ENCODE data around the gene ATG2B. TPM values are rescaled to one million over a fixed set of nuclear protein-coding genes. Genes with fewer than 3 reads are reported as not detected.

ATG2B gene
- polyA plus RNA-seq, 4 donors: 3.8 to 32.0 (median 4.9) TPM

DNA sequence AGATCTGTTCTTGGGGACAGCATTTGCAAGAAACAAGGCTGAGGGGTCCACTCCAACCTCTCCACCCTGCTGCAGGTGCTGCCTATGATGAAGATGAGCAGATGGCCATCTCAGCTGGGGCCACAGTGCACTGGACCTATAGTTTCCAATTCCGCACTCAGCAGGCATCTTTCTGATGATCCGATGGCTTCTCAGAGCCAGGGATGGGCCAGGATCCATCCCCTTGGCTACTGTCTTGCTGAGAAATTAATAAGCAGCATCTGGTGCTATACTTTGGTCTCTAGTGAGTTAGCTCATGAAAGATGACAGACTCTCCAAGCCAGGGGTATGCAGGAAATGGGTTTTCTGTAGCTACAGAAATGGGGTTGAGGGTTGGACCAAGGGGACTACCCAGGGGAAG lies 125.5 kb downstream of the ATG2B start:
- H3K4me3 ChIP-seq (ENCODE audit: low read depth in 1 of 3, low read length in 3 of 3): no peak overlapping the region
- no peak for FAIRE-seq
- H3K27me3 ChIP-seq (ENCODE audit: control insufficient read depth in 3 of 3, insufficient read depth in 3 of 3, low read length in 3 of 3): no peaks in the 10 kb centered on the region
- WGBS, 3 donors: 85 to 100% (median 97%) methylated on average over 2 of the region's 2 CpGs
- no peak overlapping the region for H3K27ac ChIP-seq (ENCODE audit: low read depth in 1 of 3, low read length in 2 of 3)
- H3K9me3 ChIP-seq (ENCODE audit: control insufficient read depth in 2 of 2, insufficient read depth in 1 of 2, low read depth in 1 of 2, low read length in 1 of 2): peaks cover 0 to 23% of the 10 kb centered on the region in 2 donors
- H3K4me1 ChIP-seq (ENCODE audit: control insufficient read depth in 3 of 3, insufficient read depth in 2 of 3, low read depth in 1 of 3, low read length in 2 of 3): peaks cover 6 to 48% (median 9%) of the 10 kb centered on the region in 3 donors
- H3K36me3 ChIP-seq (ENCODE audit: control insufficient read depth in 3 of 3, insufficient read depth in 2 of 3, low read depth in 1 of 3, low read length in 3 of 3): peaks cover 0 to 62% (median 0%) of the 10 kb centered on the region in 3 donors
- no peak for DNase-seq

DNA sequence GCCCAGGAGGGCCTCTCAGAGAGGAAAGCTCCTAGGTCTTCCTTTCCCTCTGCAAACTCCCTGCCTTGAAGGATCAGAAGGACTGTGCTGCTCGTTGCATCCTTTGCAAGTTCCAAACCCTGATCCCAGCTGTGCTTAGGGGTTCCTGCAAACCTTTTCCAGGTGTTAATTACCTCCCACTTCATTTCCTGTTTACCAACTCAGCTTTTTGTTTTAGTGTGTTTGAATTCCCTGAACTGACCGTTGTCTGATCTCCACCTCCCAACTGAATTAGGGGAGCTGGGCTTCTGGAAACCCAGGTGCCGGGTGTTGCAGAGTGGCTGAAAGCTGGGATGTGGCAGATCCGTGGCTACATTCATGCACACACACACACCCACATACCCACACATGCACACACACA lies 127.7 kb downstream of the ATG2B start:
- no peak for FAIRE-seq
- no peak overlapping the region for H3K4me3 ChIP-seq (ENCODE audit: low read depth in 1 of 3, low read length in 3 of 3)
- peaks cover 0 to 40% (median 0%) of the 10 kb centered on the region in 3 donors for H3K36me3 ChIP-seq (ENCODE audit: control insufficient read depth in 3 of 3, insufficient read depth in 2 of 3, low read depth in 1 of 3, low read length in 3 of 3)
- no peak for DNase-seq
- no peak overlapping the region for H3K27ac ChIP-seq (ENCODE audit: low read depth in 1 of 3, low read length in 2 of 3)
- peaks cover 0 to 4% of the 10 kb centered on the region in 2 donors for H3K9me3 ChIP-seq (ENCODE audit: control insufficient read depth in 2 of 2, insufficient read depth in 1 of 2, low read depth in 1 of 2, low read length in 1 of 2)
- 42 to 48% (median 43%) methylated on average over 4 of the region's 4 CpGs for WGBS, 3 donors
- no peaks in the 10 kb centered on the region for H3K27me3 ChIP-seq (ENCODE audit: control insufficient read depth in 3 of 3, insufficient read depth in 3 of 3, low read length in 3 of 3)
- peaks cover 6 to 43% (median 7%) of the 10 kb centered on the region in 3 donors for H3K4me1 ChIP-seq (ENCODE audit: control insufficient read depth in 3 of 3, insufficient read depth in 2 of 3, low read depth in 1 of 3, low read length in 2 of 3)

DNA sequence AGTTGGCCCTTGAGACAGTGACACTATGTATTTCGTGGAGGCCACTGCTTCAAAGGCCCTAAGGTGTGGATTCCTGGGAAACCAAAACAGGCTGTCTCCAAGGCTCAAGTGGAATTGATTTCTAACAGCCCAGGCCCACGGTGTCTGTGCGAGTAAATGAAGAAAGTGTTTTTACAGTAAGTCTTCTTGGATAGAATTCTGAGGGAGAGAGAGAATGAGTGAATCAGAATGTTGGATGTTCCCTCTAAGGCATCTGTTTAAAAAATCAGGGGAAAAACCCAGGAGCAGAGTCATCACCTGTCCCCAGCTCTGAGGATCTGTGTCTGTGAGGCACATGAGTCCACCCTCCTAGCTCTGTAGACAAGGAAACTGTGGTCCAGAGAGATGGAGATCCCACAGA lies 129.5 kb downstream of the ATG2B start:
- H3K27ac ChIP-seq (ENCODE audit: low read depth in 1 of 3, low read length in 2 of 3): no peak overlapping the region
- no peak for FAIRE-seq
- 65 to 78% (median 71%) methylated on average over 3 of the region's 3 CpGs for WGBS, 3 donors

DNA sequence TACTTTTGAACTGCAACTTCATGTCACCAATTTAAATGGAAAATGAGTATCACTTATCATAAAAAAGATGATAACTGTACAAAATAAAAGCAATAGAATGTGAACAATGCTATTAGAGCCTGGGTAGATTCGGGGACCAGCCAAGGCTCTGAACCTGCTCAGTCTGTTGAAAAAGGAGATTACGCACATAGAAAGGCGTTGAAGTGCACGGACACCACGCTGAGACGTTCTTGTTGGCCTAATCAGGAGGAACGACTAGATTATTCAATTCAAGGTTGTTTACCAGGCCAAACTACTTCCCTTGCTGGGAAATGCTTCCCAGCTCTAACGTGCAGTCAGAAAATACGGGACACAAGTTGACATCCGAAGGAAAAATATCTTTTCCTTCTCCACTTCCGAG lies 130.6 kb downstream of the ATG2B start:
- 80 to 83% (median 83%) methylated on average over 11 of the region's 11 CpGs for WGBS, 3 donors
- FAIRE-seq (no peak), DNase-seq (no peak)
- H3K36me3 ChIP-seq (ENCODE audit: control insufficient read depth in 3 of 3, insufficient read depth in 2 of 3, low read depth in 1 of 3, low read length in 3 of 3): peaks cover 0 to 30% (median 0%) of the 10 kb centered on the region in 3 donors
- peaks cover 0 to 16% (median 0%) of the 10 kb centered on the region in 3 donors for H3K4me1 ChIP-seq (ENCODE audit: control insufficient read depth in 3 of 3, insufficient read depth in 2 of 3, low read depth in 1 of 3, low read length in 2 of 3)
- H3K27me3 ChIP-seq (ENCODE audit: control insufficient read depth in 3 of 3, insufficient read depth in 3 of 3, low read length in 3 of 3): no peaks in the 10 kb centered on the region
- H3K27ac ChIP-seq (ENCODE audit: low read depth in 1 of 3, low read length in 2 of 3): no peak overlapping the region
- H3K9me3 ChIP-seq (ENCODE audit: control insufficient read depth in 2 of 2, insufficient read depth in 1 of 2, low read depth in 1 of 2, low read length in 1 of 2): peaks cover 0 to 14% of the 10 kb centered on the region in 2 donors
- H3K4me3 ChIP-seq (ENCODE audit: low read depth in 1 of 3, low read length in 3 of 3): no peak overlapping the region

More for the DNA sequence above, 129.5 kb downstream of the ATG2B start:
- Histone ChIP-seq H3K9me3 (ENCODE audit: control insufficient read depth in 2 of 2, insufficient read depth in 1 of 2, low read depth in 1 of 2, low read length in 1 of 2) (peaks cover 0 to 2% of the 10 kb centered on the region in 2 donors), H3K36me3 (ENCODE audit: control insufficient read depth in 3 of 3, insufficient read depth in 2 of 3, low read depth in 1 of 3, low read length in 3 of 3) (peaks cover 0 to 31% (median 0%) of the 10 kb centered on the region in 3 donors), H3K4me3 (ENCODE audit: low read depth in 1 of 3, low read length in 3 of 3) (no peak overlapping the region), H3K27me3 (ENCODE audit: control insufficient read depth in 3 of 3, insufficient read depth in 3 of 3, low read length in 3 of 3) (no peaks in the 10 kb centered on the region), H3K4me1 (ENCODE audit: control insufficient read depth in 3 of 3, insufficient read depth in 2 of 3, low read depth in 1 of 3, low read length in 2 of 3) (peaks cover 0 to 25% (median 1%) of the 10 kb centered on the region in 3 donors)
- DNase-seq: no peak

DNA sequence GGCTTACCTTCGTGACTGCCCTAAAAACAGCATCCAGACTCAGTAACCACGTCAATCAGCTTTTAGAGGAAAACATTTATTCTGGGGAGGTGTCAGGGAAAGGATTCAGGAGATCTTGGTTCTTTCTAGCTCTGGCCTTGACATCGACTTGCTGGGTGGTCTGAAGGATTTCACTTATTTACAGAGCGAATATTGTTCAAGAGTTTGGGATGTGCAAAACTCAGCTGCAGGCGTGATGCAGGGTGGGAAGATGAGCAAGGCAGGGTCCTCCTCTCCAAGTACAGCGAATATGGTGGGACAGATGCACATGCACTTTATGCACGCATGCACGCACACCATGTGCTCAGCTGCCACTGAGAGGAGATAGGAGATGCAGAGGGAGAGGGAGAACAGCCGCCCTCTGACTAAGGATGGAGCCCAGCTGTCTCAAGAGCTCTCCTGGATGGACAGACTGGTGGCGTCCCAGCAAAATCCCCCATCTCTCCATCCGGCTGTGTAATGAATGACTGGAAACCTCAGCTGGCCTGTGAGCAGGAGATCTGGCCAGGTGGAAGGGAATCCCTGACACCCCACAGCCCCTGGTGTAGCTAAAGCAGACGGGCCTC lies 131.5 kb downstream of the ATG2B start:
- Histone ChIP-seq H3K9me3 (ENCODE audit: control insufficient read depth in 2 of 2, insufficient read depth in 1 of 2, low read depth in 1 of 2, low read length in 1 of 2) (peaks cover 0 to 14% of the 10 kb centered on the region in 2 donors), H3K36me3 (ENCODE audit: control insufficient read depth in 3 of 3, insufficient read depth in 2 of 3, low read depth in 1 of 3, low read length in 3 of 3) (peaks cover 0 to 28% (median 0%) of the 10 kb centered on the region in 3 donors), H3K27me3 (ENCODE audit: control insufficient read depth in 3 of 3, insufficient read depth in 3 of 3, low read length in 3 of 3) (no peaks in the 10 kb centered on the region), H3K4me3 (ENCODE audit: low read depth in 1 of 3, low read length in 3 of 3) (no peak overlapping the region), H3K4me1 (ENCODE audit: control insufficient read depth in 3 of 3, insufficient read depth in 2 of 3, low read depth in 1 of 3, low read length in 2 of 3) (peaks cover 0 to 15% (median 0%) of the 10 kb centered on the region in 3 donors), H3K27ac (ENCODE audit: low read depth in 1 of 3, low read length in 2 of 3) (no peak overlapping the region)
- WGBS, 3 donors: 73 to 88% (median 75%) methylated on average over 12 of the region's 12 CpGs
- FAIRE-seq: no peak
- no peak for DNase-seq

DNA sequence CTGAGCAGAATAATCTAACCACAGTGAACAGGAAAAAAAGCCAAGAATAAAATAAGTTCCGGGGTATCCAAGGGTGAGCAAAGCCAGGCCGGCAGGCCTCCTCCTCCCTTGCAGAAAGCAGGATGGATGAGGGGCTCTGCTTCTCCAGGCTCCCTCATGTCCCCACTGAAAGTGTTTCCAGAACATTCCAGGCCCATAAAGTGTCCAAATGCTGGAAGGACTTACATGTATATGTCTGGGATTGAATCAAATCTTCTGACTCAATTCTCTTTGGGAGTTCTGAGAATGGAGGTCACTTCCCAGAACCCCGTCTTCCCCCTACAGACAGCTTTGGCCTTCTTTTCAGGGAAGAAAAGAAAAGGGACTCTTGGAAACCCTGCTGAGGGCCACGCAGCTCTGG lies 132.1 kb downstream of the ATG2B start:
- Histone ChIP-seq H3K4me1 (ENCODE audit: control insufficient read depth in 3 of 3, insufficient read depth in 2 of 3, low read depth in 1 of 3, low read length in 2 of 3) (peaks cover 0 to 17% (median 0%) of the 10 kb centered on the region in 3 donors), H3K27me3 (ENCODE audit: control insufficient read depth in 3 of 3, insufficient read depth in 3 of 3, low read length in 3 of 3) (no peaks in the 10 kb centered on the region), H3K36me3 (ENCODE audit: control insufficient read depth in 3 of 3, insufficient read depth in 2 of 3, low read depth in 1 of 3, low read length in 3 of 3) (peaks cover 0 to 26% (median 0%) of the 10 kb centered on the region in 3 donors), H3K9me3 (ENCODE audit: control insufficient read depth in 2 of 2, insufficient read depth in 1 of 2, low read depth in 1 of 2, low read length in 1 of 2) (peaks cover 0 to 14% of the 10 kb centered on the region in 2 donors), H3K4me3 (ENCODE audit: low read depth in 1 of 3, low read length in 3 of 3) (no peak overlapping the region), H3K27ac (ENCODE audit: low read depth in 1 of 3, low read length in 2 of 3) (no peak overlapping the region)
- 67 to 83% (median 82%) methylated on average over 4 of the region's 4 CpGs for WGBS, 3 donors
- DNase-seq (no peak), FAIRE-seq (no peak)

DNA sequence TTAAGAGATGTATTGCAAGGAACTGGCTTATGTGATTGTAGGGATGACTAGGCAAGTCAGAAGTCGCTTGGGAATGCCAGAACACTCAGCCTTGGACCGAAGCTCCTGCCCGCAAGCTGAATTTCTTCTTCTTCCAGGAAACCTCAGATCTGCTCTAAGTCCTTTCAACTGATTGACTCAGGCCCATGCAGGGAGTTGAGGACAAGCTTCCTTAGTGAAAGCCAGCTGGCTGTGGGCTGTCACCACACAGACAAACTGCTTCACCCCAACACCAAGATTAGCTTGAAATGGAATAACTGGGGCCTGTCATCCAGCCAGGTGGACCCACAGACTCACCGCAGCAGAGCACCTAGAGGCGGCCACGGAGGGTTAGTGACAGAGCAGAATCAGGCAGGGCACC lies 133.8 kb downstream of the ATG2B start:
- no peak for FAIRE-seq
- no peak overlapping the region for H3K27ac ChIP-seq (ENCODE audit: low read depth in 1 of 3, low read length in 2 of 3)
- 86 to 91% (median 91%) methylated on average over 6 of the region's 6 CpGs for WGBS, 3 donors
- H3K9me3 ChIP-seq (ENCODE audit: control insufficient read depth in 2 of 2, insufficient read depth in 1 of 2, low read depth in 1 of 2, low read length in 1 of 2): peaks cover 0 to 14% of the 10 kb centered on the region in 2 donors
- H3K4me3 ChIP-seq (ENCODE audit: low read depth in 1 of 3, low read length in 3 of 3): no peak overlapping the region
- H3K4me1 ChIP-seq (ENCODE audit: control insufficient read depth in 3 of 3, insufficient read depth in 2 of 3, low read depth in 1 of 3, low read length in 2 of 3): peaks cover 0 to 24% (median 3%) of the 10 kb centered on the region in 3 donors
- DNase-seq: no peak
- H3K36me3 ChIP-seq (ENCODE audit: control insufficient read depth in 3 of 3, insufficient read depth in 2 of 3, low read depth in 1 of 3, low read length in 3 of 3): peaks cover 0 to 29% (median 0%) of the 10 kb centered on the region in 3 donors
- no peaks in the 10 kb centered on the region for H3K27me3 ChIP-seq (ENCODE audit: control insufficient read depth in 3 of 3, insufficient read depth in 3 of 3, low read length in 3 of 3)

Data from small intestine (tissue), 7 donors.